Testis (tissue), 3 donors: ENCODE results near the gene MRPL55. TPM values are rescaled to one million over a fixed set of nuclear protein-coding genes. Genes with fewer than 3 reads are reported as not detected.

Source experiments
- DNase-seq: peaks from one replicate; pipeline ENCODE4 v3.0.0-alpha.2; 2019
- H3K27ac ChIP-seq, 2 donors: fragments of 200-600 bp; sonication (generic); one replicate each; pipeline ENCODE4 v1.5.1; 2019
- H3K27me3 ChIP-seq: fragments of 200-600 bp; sonication (generic); one replicate; pipeline ENCODE4 v1.5.1; 2019
- H3K36me3 ChIP-seq: fragments of 200-600 bp; sonication (generic); one replicate; pipeline ENCODE4 v1.5.1; 2017; ENCODE audit warnings: low read depth; ENCODE audit errors: missing control alignments
- H3K4me1 ChIP-seq: fragments of 200-600 bp; sonication (generic); one replicate; pipeline ENCODE4 v1.5.1; 2019
- H3K4me3 ChIP-seq, 2 donors: fragments of 200-600 bp; sonication (generic); one replicate each; pipeline ENCODE4 v1.5.1; 2017 to 2019
- H3K9me3 ChIP-seq: fragments of 200-600 bp; sonication (generic); one replicate; pipeline ENCODE4 v1.5.1; 2017
- POLR2A ChIP-seq: fragments of 450-650 bp; IDR thresholded peaks from one replicate; pipeline ENCODE4 v1.6.1; 2017; ENCODE audit warnings: antibody characterized with exemption, mild to moderate bottlenecking, moderate library complexity
- WGBS, 2 donors: methylation state at CpG; one replicate each; pipeline ENCODE4 v1.1.5; 2018; 5-methylcytosine and 5-hydroxymethylcytosine counted together
- intact Hi-C: fragments of 100-400 bp; cut with DNase I; formaldehyde crosslinking; loops from one replicate; pipeline ENCODE4 v1.15.1; 2023; ENCODE audit warnings: low total_unique reads
- polyA plus RNA-seq: library from polyadenylated mRNA; stranded (reverse); fragments of 350-450 nt; fragmentation: Illumina TruSeq; extraction: RNeasy Lipid Tissue Mini Kit (QIAGEN cat#74804); gene quantifications from one replicate; pipeline ENCODE4 v1.2.3, GENCODE V29; 2014; ENCODE audit warnings: low read depth, low replicate concordance; ENCODE audit not compliant: insufficient read depth
- total RNA-seq, 2 donors: library from RNA; depleted of rRNA; stranded (reverse); fragments of >200 nt; gene quantifications; one replicate each; pipeline ENCODE4 v1.2.3, GENCODE V29; 2016
- TF ChIP-seq, protein P1 (sequence below), 3 experiments: fragments of 450-650 bp in 2 of 3; fragments of 200-600 bp in 1 of 3; sonication (generic) in 1 of 3; IDR thresholded peaks; one replicate each; pipeline ENCODE4 v1.5.1; 2016 to 2019; ENCODE audit warnings: antibody characterized with exemption in 3 of 3, mild to moderate bottlenecking in 2 of 3, moderate library complexity in 1 of 3

The MRPL55 gene
- total and polyA plus RNA-seq, 3 donors from 2014 or later: 63.1 to 121 (median 102) TPM

- Histone ChIP-seq H3K9me3 (no peaks in the 10 kb centered on the region), H3K4me3 (no peak overlapping the region), H3K27me3 (no peaks in the 10 kb centered on the region), H3K4me1 (peaks cover 2% of the 10 kb centered on the region), H3K36me3 (no peaks in the 10 kb centered on the region), H3K27ac (no peak overlapping the region)
- DNase-seq: no peak
- TF ChIP-seq, protein P1, sequence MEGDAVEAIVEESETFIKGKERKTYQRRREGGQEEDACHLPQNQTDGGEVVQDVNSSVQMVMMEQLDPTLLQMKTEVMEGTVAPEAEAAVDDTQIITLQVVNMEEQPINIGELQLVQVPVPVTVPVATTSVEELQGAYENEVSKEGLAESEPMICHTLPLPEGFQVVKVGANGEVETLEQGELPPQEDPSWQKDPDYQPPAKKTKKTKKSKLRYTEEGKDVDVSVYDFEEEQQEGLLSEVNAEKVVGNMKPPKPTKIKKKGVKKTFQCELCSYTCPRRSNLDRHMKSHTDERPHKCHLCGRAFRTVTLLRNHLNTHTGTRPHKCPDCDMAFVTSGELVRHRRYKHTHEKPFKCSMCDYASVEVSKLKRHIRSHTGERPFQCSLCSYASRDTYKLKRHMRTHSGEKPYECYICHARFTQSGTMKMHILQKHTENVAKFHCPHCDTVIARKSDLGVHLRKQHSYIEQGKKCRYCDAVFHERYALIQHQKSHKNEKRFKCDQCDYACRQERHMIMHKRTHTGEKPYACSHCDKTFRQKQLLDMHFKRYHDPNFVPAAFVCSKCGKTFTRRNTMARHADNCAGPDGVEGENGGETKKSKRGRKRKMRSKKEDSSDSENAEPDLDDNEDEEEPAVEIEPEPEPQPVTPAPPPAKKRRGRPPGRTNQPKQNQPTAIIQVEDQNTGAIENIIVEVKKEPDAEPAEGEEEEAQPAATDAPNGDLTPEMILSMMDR (IDR thresholded peaks at IDR 0.05): no peak
- no peak for TF ChIP-seq POLR2A
- 63 to 82% methylated on average over 7 to 10 of the region's 10 CpGs for whole genome bisulfite sequencing, 2 donors
- intact Hi-C loops: no loop called here
Observed at GRCh38 chr1:228061411-228062084, 47.6 kb downstream of the MRPL55 start.

- no peak for DNase-seq
Observed at GRCh38 chr1:228060458-228061190, 48.5 kb downstream of the MRPL55 start.

DNA sequence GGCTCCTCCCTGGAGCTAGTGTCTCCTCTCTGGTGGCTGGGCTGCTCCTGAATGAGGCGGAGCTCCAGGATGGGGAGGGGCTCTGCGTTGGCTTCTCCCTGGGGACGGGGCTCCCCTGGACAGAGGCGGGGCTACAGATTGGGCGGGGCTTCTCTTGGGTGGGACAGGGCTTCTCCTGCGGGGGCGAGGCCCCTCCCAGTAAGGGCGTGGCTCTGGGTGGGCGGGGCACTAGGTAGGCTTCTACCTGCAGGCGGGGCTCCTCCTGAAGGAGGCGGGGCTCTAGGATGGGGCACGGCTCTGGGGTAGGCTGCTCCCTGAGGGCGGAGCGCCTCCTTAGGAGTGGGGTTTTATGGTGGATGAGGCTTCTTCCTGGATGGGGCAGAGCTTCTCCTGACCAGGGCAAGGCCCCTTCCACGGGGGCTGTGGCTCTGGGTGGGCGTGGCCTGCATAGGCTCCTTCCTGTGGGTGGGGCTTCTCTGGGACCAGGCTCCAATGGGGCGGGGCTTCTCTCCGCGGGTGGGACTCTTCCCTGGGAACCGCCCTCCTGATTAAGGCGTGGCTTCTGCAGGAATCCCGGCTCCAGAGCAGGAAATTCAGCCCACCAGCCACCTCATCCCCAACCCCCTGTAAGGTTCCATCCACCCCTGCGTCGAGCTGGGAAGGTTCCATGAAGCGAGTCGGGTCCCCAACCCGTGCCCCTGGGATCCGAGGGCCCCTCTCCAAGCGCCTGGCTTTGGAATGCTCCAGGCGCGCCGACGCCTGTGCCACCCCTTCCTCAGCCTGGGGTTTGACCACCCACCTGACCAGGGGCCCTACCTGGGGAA is 49.3 kb downstream of the MRPL55 start:
- H3K4me3 ChIP-seq: peak overlapping the region; percentile 22
- DNase-seq: peak; percentile 77
- no peak for TF ChIP-seq POLR2A
- TF ChIP-seq, protein P1 (IDR thresholded peaks at IDR 0.05): no peak
- H3K36me3 ChIP-seq: no peaks in the 10 kb centered on the region
- no peaks in the 10 kb centered on the region for H3K9me3 ChIP-seq
- intact Hi-C loops: no loop called here
- H3K4me1 ChIP-seq: peaks cover 2% of the 10 kb centered on the region
- WGBS, 2 donors: 1 to 6% methylated on average over 9 to 29 of the region's 33 CpGs
- no peaks in the 10 kb centered on the region for H3K27me3 ChIP-seq
- H3K27ac ChIP-seq: no peak overlapping the region

More at GRCh38 chr1:228060458-228061190, 48.5 kb downstream of the MRPL55 start:
- peaks cover 2% of the 10 kb centered on the region for H3K4me1 ChIP-seq
- H3K4me3 ChIP-seq: peak overlapping the region in 1 of 2 donors; percentile 22
- H3K27ac ChIP-seq: no peak overlapping the region
- intact Hi-C loops: no loop called here
- no peaks in the 10 kb centered on the region for H3K9me3 ChIP-seq
- H3K27me3 ChIP-seq: no peaks in the 10 kb centered on the region
- H3K36me3 ChIP-seq: no peaks in the 10 kb centered on the region
- TF ChIP-seq POLR2A: no peak
- TF ChIP-seq, protein P1 (IDR thresholded peaks at IDR 0.05): no peak
- 9 to 19% methylated on average over 7 to 34 of the region's 34 CpGs for WGBS, 2 donors

DNA sequence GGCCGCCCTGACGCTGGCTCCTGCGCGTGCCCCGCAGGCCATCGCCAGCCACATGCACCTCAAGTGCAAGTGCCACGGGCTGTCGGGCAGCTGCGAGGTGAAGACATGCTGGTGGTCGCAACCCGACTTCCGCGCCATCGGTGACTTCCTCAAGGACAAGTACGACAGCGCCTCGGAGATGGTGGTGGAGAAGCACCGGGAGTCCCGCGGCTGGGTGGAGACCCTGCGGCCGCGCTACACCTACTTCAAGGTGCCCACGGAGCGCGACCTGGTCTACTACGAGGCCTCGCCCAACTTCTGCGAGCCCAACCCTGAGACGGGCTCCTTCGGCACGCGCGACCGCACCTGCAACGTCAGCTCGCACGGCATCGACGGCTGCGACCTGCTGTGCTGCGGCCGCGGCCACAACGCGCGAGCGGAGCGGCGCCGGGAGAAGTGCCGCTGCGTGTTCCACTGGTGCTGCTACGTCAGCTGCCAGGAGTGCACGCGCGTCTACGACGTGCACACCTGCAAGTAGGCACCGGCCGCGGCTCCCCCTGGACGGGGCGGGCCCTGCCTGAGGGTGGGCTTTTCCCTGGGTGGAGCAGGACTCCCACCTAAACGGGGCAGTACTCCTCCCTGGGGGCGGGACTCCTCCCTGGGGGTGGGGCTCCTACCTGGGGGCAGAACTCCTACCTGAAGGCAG is 50.0 kb downstream of the MRPL55 start:
- Histone ChIP-seq H3K4me1 (peaks cover 2% of the 10 kb centered on the region), H3K27me3 (no peaks in the 10 kb centered on the region), H3K4me3 (peak overlapping the region; percentile 22), H3K36me3 (no peaks in the 10 kb centered on the region), H3K27ac (no peak overlapping the region), H3K9me3 (no peaks in the 10 kb centered on the region)
- 9% methylated on average over 34 of the region's 66 CpGs; no CpG with 5 or more reads in 1 of the 2 donors for WGBS, 2 donors
- intact Hi-C loops: no loop called here
- TF ChIP-seq, protein P1 (IDR thresholded peaks at IDR 0.05): no peak
- no peak for TF ChIP-seq POLR2A
- DNase-seq: no peak
